HG03159 (cell line): ENCODE data around the gene PBRM1.

ENCODE experiments used
- ATAC-seq: cut with Tn5 transposase; IDR thresholded peaks from one replicate; pipeline ENCODE4 v1.9.1; 2021; ENCODE audit warnings: mild to moderate bottlenecking, moderate library complexity; ENCODE audit not compliant: unreplicated experiment

PBRM1 gene

DNA sequence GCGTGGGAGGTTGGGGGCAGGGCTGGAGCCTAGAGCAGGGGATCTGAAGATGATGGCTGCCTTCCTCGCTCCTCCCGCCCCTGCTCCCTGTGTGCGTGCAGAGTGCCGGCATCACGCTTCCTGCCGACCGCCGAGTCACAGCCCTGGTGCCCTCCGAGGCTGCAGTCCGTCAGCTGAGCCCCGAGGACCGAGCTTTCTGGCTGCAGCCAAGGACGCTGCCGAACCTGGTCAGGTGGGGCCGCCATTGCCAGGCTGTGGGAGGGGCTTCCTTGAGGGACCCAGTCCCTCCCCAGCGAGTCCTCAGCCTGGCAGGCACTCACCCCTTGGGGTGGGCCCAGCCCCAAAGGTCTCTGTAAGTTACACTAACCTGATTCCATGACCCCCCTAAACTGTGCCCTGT, 173.0 kb downstream of the PBRM1 start:
- no peak for ATAC-seq

DNA sequence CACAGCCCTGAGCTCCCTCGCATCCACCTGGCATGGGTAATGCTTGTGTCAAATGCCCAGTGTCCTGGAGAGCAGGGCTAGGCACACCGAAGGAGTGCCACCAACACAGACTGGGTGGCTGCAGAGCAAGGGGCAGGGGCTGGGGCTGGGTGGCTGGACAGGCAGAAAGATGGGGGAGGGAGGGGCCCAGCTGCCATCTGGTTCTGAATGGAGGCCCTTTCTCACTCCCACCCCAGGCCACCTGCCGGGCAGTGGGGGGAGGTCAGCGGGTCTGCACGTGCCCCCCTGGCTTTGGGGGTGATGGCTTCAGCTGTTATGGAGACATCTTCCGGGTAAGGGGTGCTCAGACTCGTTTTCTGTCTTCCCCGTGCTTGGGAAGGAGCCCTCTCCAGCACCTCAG, 173.6 kb downstream of the PBRM1 start:
- ATAC-seq: no peak

- ATAC-seq: no peak
These were observed 174.2 kb downstream of the PBRM1 start for GRCh38 chr3:52511509-52511908.

DNA sequence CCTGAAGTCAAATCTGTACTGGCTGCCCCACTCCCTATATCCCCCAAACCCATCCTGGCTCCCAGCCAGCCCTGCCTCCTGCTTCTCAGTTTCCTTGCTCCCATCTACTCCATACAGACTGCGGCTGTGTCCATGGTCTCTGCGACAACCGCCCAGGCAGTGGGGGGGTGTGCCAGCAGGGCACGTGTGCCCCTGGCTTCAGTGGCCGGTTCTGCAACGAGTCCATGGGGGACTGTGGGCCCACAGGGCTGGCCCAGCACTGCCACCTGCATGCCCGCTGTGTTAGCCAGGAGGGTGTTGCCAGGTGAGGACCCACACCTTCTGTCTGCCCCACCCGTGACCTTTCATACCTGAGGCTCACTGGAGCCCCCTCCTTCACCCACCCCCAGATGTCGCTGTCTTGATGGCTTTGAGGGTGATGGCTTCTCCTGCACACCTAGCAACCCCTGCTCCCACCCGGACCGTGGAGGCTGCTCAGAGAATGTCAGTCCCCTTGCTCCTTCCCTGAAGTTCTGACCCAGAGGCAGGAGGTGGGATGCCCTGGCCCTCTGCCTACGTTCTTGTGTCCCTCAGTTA, 175.9 kb downstream of the PBRM1 start:
- no peak for ATAC-seq

DNA sequence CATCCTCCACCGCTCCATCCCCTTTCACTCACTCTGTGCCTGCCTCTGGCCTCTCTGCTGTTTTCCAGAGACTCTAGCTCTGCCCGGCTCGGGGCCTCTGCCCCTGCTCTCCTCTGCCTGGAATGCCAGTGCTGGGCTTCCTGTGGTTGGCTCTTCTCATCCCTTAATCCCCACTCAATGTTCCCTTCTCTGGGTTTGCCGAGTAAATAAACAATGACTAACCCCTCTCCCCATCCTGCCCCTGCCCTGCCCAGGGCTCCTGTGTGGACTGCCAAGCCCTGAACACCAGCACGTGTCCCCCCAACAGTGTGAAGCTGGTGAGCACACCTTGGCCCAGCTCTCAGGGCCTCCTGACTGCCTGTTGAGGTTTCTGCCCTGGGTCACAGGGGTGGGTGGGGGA, 178.4 kb downstream of the PBRM1 start:
- ATAC-seq: no peak

GRCh38 chr3:52506266-52506966, 179.3 kb downstream of the PBRM1 start:
- no peak for ATAC-seq

- no peak for ATAC-seq
These were observed 180.7 kb downstream of the PBRM1 start for GRCh38 chr3:52504977-52505376.

GRCh38 chr3:52503788-52504424, 181.8 kb downstream of the PBRM1 start:
- no peak for ATAC-seq

- ATAC-seq: no peak
These were observed 182.8 kb downstream of the PBRM1 start for GRCh38 chr3:52502808-52503350.

GRCh38 chr3:52502001-52502400, 183.7 kb downstream of the PBRM1 start:
- ATAC-seq: no peak

DNA sequence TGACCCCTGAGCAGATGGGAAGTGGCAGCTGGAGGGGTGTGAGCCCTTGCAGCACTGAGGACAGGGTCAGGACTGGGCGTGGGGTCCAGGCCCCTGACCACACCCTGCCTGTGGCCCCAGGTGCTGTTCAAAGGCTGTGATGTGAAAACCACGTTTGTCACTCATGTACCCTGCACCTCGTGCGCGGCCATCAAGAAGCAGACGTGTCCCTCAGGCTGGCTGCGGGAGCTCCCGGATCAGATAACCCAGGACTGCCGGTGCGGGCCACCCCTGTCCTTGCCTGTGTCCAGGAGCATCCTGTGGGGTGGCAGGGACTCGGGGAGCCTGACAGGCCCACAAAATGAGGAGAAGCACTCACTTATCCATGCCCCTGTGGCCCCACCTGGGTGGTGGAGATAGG, 184.7 kb downstream of the PBRM1 start:
- ATAC-seq: no peak

GRCh38 chr3:52498137-52499054, 187.3 kb downstream of the PBRM1 start:
- ATAC-seq: no peak

- no peak for ATAC-seq
These were observed 189.7 kb downstream of the PBRM1 start for GRCh38 chr3:52495777-52496602.
